DMS79 treated with DMSO at 0.1 percent for 48 hours (cell line): ENCODE results near the gene PARD3B.

Experiments
- DNase-seq: peaks from one replicate; lab custom pipeline; 2025; lab: John Stamatoyannopoulos, UW

Gene PARD3B

DNA sequence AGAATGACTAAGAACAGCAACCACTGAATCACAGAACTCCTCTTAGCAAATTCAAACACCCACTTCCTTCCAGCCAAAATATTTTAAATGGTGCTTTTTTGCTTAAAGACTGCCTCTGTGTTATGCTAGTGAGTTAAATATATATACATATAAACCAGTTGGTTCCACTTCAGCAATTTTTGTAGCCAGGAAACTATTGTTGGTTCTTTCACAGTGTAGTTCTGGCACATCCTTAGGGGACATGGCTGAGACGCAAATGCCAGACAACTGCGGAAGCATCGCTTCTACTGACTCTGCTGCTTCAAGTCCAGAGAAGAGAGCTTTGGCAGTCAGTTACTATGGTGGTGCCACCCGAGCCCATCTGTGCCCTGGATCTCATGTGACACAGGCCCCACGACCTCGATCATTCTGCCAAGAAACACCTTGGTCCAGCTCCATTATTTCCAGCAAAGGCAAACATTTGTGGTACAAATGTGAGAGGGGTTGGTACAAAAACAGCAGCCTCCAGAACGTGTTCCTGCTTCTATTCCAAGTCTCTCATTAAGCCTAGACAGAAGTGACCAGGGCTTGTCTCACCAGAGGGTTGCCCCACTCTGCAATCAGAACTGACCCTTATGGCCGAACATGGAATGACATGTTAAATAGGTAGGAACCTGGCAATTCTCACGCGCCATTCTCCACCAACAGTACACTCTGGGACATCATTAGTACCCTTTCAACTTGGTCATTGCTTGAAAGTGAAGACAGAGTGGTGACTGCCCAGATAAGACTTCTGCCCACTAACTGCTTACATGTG lies 1019.3 kb downstream of the PARD3B start:
- DNase-seq, result no peak

DNA sequence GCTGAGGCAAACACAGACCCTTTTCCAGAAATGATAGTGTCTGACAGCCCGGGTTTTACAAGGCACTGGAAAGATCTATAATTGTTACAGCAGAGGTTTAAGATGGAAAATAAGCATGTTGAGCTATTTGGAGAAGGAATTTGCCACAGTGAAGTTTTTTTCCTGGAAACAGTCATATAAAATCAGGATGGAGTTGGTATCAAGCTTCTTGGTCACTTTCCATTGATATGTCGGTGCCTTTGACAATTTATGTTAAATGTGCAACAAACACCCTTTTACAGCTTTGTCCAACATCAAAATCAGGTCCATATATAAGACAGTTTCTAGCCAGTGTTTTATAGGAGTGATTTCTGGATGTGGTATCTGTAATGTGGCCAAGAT lies 1019.9 kb downstream of the PARD3B start:
- no peak for DNase-seq

DNA sequence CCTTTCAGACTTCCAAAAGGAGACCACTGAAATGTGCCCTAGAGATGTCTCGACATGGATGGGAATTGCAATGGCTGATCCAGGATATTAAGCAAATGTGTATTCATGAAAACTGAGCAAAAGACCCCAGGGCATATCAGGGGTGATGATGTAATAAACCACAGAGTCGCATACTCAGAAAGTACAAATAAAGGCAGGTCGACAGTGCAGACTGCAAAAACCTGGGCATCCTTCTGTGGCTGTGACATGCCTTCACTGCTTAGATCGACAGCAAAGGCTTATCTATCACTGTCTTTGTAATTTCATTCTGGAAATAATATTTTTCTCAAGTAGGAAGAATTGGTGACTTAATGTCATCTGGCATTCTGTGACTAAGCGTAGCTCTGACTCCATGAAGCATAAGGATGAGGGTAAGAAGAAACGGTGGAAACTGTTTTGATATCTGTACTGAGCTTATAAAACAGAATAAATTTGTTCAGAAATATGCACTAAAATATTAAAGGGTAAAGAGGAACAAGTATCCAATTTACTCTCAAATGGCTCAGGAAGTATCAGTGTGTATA lies 1021.4 kb downstream of the PARD3B start:
- DNase-seq, result no peak

DNA sequence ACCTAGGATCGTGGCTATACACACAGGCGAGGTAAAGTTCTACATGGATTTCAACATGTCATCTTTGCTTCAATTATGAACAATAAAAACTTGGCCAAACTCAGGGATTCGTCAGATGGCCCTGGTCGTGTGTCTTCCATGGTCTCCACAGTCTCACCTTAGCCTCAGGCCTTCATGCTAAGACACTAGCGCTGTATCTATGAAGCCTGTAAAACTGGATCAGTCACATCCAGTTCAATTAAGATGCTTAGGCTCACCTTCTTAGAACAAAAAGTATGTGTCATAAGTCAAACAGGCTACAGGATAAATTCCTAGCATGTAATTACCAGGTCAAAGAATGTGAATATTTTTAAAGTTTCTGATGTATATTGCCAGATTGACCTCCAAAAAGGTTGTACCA lies 1023.3 kb downstream of the PARD3B start:
- no peak for DNase-seq

DNA sequence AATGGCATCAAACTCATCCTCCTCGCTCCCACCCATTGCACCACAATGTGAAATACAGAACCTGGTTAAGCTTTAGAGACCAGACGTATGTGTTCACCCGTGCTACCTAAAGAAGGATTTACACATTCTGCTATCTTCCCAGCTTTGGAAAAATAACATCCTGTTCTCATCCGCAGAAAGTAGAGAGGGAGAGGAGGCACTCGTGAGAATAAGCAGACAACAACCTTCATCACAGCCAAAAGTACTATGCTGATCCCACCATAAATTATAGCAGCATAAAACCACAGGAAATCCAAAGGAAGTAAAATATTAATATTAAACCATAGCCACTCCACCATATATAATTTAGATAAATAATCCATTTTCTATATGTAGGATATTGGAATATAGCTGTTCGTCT lies 1025.4 kb downstream of the PARD3B start:
- DNase-seq, result no peak

DNA sequence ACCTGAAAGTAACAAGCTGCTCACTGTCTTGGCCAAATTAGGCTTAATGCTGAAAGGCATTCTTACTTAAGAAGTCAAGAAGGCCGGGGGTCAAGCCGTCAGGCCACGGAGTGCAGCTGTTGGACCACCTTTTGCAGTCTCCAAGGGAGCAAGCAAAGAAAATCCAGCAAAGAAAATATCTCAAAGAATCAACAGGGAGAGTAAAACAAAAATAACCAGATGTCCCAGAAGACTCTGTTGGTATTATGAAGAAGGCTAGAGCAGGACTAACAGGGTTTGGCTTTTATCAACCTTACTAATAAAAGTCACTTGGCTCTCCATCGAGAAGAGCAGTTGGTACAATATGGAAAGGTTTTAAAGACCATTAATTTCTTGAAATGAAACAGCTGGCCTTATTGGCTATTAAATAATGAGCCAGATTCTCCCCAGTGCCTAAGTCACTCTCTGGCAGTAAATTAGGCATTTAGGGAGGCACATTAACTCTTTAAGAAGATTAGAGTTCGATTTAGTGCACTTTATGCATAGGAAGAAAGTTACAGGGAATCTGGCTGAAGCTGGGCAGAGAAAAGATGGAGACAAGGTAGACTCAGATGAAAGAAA lies 1026.2 kb downstream of the PARD3B start:
- DNase-seq, result peak; percentile 91

DNA sequence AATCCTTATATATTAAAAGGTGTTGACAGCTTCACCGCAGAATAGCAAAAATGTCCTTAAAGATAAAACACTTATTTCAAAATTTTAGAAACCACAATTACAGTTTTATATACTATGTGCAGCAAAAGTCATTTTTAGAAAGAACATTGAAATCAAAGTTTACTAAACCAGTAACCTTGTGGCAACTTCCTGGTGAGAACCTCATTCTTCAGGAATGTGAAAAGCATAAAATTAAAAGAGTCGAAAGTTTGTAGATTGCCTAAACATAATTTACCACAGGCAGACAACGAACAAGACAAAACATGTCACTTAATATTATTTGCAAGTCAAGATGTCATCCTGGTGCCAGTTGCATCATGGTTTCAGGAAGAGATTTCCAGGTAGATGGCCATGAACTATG lies 1028.7 kb downstream of the PARD3B start:
- no peak for DNase-seq

DNA sequence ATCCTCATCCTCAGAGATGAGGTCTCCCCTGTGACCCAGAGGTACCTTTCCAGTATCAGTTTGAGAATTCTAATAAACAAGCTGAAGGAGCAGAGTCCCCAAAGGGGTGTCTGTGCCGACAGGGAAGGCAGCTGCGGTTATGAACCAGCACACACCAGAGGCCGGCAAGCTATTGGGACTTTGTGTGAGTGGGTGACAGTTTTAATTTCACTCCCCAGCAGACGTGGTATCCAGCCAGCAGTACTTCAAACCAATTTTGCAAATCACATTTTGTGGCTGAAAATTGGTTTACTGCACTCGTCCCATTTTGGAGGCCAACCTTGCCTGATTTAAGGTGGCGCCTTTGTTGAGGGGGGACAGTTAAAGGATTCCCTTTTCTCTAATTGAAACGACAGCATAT lies 1034.1 kb downstream of the PARD3B start:
- DNase-seq, result no peak

DNA sequence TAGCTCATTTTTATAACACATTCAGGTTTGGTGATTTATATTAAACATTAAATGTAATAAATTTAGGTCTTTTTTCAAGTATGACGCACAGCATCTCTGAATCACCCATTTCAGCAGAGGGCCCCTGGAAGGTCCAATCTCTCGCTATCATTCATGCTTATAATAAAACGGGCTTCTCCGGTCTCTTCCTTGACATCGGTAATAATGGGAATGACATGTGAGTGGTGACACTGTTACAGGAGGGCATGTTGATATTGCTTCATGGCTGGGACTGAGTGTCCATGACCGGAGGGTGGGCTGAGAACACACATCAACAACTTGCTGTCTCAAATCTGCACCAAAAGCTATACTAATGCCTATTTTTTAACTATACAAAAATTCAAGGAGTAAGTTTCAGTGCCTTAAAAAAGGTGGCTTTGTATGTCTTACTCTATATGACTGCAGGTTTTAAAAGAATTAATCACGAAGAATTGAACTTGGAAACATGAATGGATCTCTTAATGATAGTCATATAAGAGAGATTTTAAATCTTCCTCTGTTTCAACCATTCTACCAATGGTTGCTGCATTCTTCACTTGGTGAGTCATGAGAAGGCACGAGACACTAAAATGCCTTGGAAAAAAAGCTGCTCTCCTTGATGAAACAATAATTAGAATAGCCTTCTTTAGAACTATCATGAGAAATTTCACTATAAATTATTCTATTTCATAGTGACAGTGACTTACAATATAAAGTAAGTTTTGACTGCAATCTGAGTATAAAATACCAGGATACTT lies 1035.1 kb downstream of the PARD3B start:
- no peak for DNase-seq

DNA sequence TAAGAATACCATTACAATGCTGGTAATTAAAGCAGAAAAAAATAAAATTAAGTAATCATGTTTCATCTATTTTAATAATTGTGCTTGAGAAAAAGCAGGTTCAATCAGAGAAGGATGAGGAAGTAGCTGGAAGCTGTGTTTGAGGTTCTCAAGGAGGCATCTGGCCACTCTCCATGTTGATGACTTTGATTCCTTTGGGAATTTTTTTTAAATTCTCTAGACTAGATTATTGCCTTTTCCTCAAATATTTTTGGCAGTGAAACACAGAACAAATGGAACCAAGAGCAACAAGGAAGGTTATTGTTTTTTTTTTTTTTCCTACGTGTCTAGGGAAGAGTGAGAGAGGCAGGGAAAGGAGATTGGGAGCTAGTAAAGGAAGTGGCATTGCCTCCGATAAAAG lies 1037.1 kb downstream of the PARD3B start:
- no peak for DNase-seq

DNA sequence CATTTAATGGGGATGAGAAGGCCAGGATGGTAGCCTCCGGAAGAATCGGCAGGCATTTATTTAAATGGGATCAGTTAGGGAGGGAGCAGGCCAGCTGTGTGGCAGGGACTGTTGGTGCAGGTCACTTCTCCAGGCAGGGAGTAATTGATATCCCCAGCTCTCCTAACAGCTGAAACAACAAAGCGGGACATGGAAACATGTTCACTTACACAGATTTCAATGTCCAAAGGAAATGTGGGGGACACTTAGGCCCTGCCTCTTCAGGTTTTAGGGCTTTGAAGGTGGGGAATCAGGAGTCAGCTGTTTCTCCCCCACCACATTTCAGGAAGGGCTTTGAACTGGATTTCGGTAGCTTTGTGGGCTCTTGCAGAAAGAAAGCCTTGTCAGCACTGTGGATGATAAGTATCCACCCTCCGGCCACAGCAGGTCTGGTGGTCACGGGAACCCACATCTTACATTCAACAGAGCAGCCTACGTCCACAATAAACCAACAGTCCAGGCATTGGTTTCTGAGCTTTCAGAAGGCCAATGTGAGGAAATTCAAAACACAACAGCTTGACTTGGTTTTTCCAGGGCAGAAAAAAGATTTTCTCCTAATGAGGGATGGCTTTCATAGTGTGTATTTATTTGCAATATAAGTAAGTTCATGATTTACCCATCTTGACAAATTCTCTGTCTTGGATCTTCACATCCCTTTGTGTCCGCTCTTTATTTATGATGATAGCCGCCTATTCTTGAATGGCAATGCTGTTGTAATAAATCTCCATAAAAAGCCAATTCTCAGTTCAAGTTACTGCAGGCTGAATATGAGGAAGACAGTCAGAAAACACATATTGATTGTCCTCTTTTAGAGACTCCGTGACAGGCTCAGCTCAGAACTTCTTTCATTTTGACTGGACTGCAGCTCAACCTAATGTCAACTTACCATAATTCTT lies 1040.4 kb downstream of the PARD3B start:
- no peak for DNase-seq

DNA sequence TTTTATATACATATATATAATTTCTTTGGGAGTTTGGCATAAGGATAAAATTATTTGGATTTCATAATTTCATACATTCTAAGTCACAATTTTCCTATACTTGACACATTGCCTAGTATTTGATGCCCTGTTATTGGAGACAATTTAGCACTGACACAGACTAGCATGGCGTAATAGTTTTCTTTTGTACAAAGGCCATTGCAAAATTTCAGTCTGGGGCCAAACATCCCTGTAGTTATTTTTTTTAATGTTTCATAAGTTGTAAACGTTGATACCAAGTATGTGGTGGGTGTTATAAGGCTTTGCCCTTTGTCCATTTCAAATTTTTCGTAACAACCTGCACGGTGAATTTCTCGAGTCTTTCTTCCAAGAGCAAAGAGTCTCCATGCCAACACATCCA lies 1041.4 kb downstream of the PARD3B start:
- no peak for DNase-seq

DNA sequence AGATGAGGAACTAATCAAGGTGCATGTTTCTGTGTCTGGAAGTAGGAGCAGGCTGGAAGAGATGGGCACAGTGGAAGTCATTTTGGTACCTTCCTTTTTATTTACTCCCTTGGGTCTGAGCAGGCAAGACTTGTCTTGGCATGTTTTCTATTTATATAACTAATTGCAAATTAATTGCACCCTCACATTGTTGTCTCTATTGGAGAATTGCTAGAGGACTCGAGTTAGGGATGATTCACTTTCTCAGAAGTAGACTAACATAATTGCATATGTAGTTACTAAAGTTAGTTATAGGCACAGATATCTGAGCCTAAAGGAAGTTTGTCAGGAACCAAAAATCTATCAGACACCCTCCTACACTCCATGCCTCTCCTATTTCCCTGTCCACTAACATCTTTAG lies 1044.2 kb downstream of the PARD3B start:
- peak; percentile 21 for DNase-seq

DNA sequence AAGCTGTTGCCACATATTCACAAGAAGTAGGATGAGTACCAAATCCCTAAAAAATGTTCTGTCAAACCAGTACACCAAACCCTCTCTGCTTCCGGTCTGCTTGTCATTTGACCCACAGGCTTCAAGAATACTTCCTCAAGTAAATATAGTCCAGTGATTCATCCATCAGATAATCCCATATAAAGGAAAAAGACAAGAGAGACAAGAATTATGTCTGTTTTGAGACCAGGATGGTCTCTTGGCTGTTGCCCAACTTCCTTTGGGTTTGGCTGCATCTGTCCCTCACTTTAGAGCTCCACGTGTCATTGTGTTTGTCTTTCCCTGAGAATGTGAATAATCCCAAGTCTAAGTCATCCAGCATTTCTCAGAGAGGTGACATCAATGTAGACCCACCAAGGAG lies 1045.5 kb downstream of the PARD3B start:
- no peak for DNase-seq

DNA sequence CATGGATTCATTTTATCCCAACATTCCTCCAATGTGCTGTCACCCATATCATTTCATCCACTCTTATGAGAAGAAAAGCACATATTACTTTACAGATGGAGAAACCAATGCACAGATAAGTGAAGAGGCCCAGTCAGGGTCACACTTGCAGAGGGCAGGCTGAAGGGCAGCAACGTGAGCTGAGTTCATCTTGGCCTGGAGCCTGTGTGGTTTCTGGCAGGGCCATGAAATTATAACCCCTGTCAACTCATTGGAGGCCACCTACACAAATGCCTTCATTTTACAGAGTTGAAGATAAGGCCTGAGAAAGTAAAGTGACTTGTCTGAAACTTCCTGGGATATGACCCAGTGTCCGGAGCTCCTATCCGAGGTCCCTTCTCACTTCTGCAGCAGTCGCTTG lies 1048.6 kb downstream of the PARD3B start:
- no peak for DNase-seq

DNA sequence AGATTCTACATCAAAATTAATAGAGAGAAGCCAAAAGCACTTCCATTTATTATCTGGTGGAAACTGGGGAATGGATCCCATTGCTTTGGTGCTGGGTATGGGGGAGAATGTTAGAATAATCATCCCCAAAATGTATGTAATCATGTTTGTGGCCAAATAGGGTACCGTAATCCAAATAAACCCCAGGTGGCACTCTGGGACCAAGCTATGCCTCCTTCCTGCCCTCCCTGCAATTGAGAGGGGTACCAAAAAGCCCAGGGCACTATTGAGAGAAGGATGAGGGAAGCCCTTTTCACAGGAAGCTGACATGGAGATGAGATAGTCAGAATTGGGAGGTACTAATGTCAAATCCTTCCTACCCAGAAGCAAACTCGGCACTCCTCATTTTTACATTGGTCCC lies 1051.3 kb downstream of the PARD3B start:
- no peak for DNase-seq

DNA sequence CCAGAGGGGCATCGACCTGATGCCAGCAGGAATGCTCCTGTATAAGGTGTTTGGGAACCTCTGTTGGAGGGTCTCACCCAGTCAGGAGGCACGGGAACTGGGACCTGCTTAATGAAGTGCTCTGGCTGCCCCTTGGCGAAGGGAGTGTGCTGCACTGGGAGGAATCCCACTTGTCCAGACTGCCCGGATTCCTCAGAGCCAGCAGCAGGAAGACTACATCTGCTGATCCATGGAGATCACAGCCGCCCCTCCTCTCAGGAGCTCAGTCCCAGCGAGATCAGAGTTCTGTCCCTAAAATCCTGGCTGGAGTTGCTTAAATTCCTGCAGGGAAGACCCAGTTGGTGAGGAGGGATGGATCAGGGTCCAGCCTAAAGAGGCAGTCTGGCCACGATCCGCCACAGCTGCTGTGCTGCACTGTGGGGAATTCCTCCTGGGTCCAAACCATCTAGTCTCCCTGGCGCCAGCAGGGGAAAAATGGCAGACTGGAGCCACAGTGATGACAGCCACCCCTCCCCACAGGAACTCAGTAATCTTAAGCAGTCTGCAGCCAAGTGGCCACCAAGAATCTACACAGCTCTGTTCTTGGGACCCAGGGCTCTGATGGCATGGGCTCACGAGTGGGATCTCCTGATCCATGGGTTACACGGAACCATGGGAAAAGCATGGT lies 1060.5 kb downstream of the PARD3B start:
- DNase-seq, result no peak

DNA sequence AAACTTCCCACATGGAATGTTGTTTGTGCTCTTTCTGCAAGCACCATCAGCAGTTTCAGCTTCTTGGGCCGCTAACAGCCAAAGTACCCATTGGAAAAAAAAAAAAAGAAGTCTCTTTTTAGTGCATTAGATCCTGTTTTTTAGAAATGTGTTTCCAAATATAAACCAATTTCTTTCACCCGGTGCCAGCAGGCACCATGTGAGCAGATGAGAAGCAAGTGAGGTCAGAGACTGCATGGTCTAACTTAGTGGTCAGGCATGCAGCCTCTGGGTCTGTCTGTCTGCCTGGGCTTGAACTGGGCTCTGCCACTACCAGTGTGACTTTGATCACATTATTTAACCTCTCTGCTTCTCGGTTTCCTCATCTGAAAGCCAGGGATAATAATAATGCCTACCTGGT lies 1061.9 kb downstream of the PARD3B start:
- no peak for DNase-seq

DNA sequence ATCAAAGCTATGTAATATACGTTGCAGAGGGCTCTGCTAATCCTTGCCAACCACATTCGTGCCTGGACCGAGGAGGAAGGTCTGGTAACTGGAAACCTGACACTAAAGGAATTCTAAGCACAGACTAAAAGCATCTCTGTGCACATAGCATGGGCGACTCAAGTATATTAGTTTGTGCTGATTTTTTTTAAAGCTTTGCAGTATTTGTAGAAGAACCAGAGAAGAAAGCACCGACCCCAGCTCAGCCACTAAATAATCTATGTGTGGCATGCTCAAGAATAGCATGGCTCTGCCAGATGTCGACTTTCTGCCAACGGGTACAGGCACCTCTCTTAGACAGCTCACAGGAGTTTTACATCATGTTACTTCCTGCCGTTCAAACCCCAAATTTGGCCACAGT lies 1063.8 kb downstream of the PARD3B start:
- DNase-seq, result no peak

DNA sequence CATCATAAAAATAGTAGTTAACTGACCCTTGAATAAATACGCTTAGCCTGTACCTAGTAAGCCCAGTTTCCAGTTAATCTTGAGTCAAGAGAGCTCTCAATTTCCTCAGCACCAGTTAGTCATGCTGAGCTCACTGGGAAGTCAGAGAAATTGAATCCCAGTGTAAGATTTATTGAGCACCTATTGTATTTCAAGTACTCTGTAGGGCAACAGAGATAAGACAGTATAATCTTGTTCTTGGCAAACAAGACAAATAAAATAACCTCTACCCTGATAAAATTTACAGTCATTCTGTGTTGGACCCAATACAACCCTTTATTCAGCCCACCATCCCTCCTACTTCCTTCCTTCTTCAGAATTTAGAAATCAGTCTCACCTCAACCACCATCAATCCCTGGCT lies 1065.2 kb downstream of the PARD3B start:
- DNase-seq, result no peak

DNA sequence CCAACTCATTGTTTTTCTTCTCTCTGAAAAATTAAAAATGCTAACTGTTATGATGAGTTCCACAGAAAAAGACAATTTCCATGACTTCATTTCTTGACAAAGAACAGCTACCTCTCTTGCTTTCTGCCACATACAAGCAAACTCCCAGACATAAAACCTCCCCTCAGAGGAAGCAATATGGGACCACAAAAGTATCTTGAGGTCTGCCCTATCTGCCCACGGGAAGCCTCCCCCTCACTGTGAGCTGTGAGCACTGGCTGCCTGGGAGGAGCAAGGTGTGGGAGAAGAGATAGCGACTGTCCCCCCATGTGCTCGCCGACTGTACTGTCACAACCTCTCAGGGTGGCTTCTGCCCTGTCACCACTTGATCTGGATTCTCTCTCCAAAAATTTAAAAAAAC lies 1067.4 kb downstream of the PARD3B start:
- no peak for DNase-seq
